Measurements from ENCODE around the gene RNF31. TPM values are rescaled to one million over a fixed set of nuclear protein-coding genes. Genes with fewer than 3 reads are reported as not detected.

RNF31 gene
- total RNA-seq, 6 experiments from 2014 or later, result 38.5 to 53.6 (median 47.2) TPM

- Mint-ChIP-seq H3K9me3 (no peaks in the 10 kb centered on the region), H3K4me1 (ENCODE audit: low read depth) (peaks cover 5% of the 10 kb centered on the region), H3K27ac (no peak overlapping the region), H3K4me3 (no peak overlapping the region), H3K36me3 (ENCODE audit: low read depth) (0 out of 2 replicates have a peak, but pooled peaks cover 6% of the 10 kb centered on the region), H3K27me3 (ENCODE audit: insufficient read depth) (no peaks in the 10 kb centered on the region; the same call in 1 of the 2 replicates)
- no peak for DNase-seq
- no peak for TF ChIP-seq CTCF (IDR thresholded peaks at IDR 0.05)
These were observed 26.1 kb upstream of the RNF31 start for GRCh38 chr14:24121210-24121609.

- H3K36me3 Mint-ChIP-seq (ENCODE audit: low read depth), result no peaks in the 10 kb centered on the region
- no peak for DNase-seq
- H3K4me3 Mint-ChIP-seq, result no peak overlapping the region
- TF ChIP-seq CTCF (IDR thresholded peaks at IDR 0.05), result no peak
- no peaks in the 10 kb centered on the region; the same call in 1 of the 2 replicates for H3K27me3 Mint-ChIP-seq (ENCODE audit: insufficient read depth)
- no peaks in the 10 kb centered on the region for H3K9me3 Mint-ChIP-seq
- H3K4me1 Mint-ChIP-seq (ENCODE audit: low read depth), result no peaks in the 10 kb centered on the region
- H3K27ac Mint-ChIP-seq, result no peak overlapping the region
These were observed 24.9 kb upstream of the RNF31 start for GRCh38 chr14:24122416-24122815.

- no peak overlapping the region for H3K27ac Mint-ChIP-seq
- H3K4me3 Mint-ChIP-seq, result no peak overlapping the region
- no peak for DNase-seq
- no peaks in the 10 kb centered on the region for H3K4me1 Mint-ChIP-seq (ENCODE audit: low read depth)
- TF ChIP-seq CTCF (IDR thresholded peaks at IDR 0.05), result no peak
- H3K36me3 Mint-ChIP-seq (ENCODE audit: low read depth), result no peaks in the 10 kb centered on the region
- H3K9me3 Mint-ChIP-seq, result no peaks in the 10 kb centered on the region
- H3K27me3 Mint-ChIP-seq (ENCODE audit: insufficient read depth), result no peaks in the 10 kb centered on the region; the same call in 1 of the 2 replicates
These were observed 24.4 kb upstream of the RNF31 start for GRCh38 chr14:24122898-24123297.

GRCh38 chr14:24123424-24124417, 23.6 kb upstream of the RNF31 start:
- H3K4me3 Mint-ChIP-seq, result no peak overlapping the region; the same call in 1 of the 2 replicates
- no peaks in the 10 kb centered on the region for H3K9me3 Mint-ChIP-seq
- H3K27me3 Mint-ChIP-seq (ENCODE audit: insufficient read depth), result no peaks in the 10 kb centered on the region; the same call in 1 of the 2 replicates
- H3K4me1 Mint-ChIP-seq (ENCODE audit: low read depth), result no peaks in the 10 kb centered on the region
- no peak for TF ChIP-seq CTCF (IDR thresholded peaks at IDR 0.05)
- no peaks in the 10 kb centered on the region for H3K36me3 Mint-ChIP-seq (ENCODE audit: low read depth)
- no peak overlapping the region for H3K27ac Mint-ChIP-seq
- DNase-seq, result no peak

- Mint-ChIP-seq H3K4me1 (ENCODE audit: low read depth) (no peaks in the 10 kb centered on the region), H3K9me3 (no peaks in the 10 kb centered on the region), H3K36me3 (ENCODE audit: low read depth) (no peaks in the 10 kb centered on the region), H3K27ac (no peak overlapping the region), H3K27me3 (ENCODE audit: insufficient read depth) (peaks cover 3% of the 10 kb centered on the region; the same call in 1 of the 2 replicates), H3K4me3 (no peak overlapping the region)
- no peak for TF ChIP-seq CTCF (IDR thresholded peaks at IDR 0.05)
- DNase-seq, result no peak
These were observed 20.4 kb upstream of the RNF31 start for GRCh38 chr14:24126939-24127338.
